Endometrial microvascular endothelial cells (primary cell): ENCODE data around the gene AKAP7. TPM values are rescaled to one million over a fixed set of nuclear protein-coding genes. Genes with fewer than 3 reads are reported as not detected.
"Not testable (repeated sequence)": the region's sequence is repeated elsewhere in the genome, so short reads cannot be mapped to it uniquely, and the experiment has no call there.

Source experiments
- in situ Hi-C: cut with HindIII; loops from 2 replicates; pipeline ENCODE4 v1.10.0; 2017; ENCODE audit warnings: low sequenced_read_pairs, low pct_unique_long_range_greater_than_20kb; ENCODE audit errors: inconsistent ontology term
- total RNA-seq: library from RNA; depleted of rRNA; stranded (reverse); fragments of >200 nt; gene quantifications from one replicate; pipeline ENCODE4 v1.2.3, GENCODE V29; 2015; ENCODE audit errors: inconsistent ontology term

Gene AKAP7
- total RNA-seq, 1 donor from 2014 or later: 4.0 TPM

- in situ Hi-C loops: no loop called here
These were observed 181.4 kb downstream of the AKAP7 start for GRCh38 chr6:131316654-131317053.

DNA sequence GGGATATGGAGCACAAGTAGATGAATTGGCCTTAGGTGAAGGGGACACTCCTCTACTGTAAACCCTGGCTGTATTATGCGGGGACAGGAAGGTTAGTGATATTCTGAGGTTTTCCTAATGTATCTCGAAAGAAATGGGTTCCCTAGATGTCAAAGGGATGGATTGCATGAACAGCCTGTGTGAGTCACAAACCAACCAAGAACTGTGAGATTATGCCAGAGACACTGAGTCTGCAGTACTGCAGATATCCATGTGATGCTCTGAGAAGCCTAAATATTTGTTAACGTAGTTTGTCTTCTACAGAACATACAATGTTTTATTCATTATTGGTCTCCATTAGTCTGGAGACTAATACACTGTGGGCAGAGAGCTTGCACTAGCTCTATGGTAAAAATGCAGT is 182.2 kb downstream of the AKAP7 start:
- in situ Hi-C loops: no loop called here

- in situ Hi-C loops: no loop called here
These were observed 186.3 kb downstream of the AKAP7 start for GRCh38 chr6:131321589-131321988.

DNA sequence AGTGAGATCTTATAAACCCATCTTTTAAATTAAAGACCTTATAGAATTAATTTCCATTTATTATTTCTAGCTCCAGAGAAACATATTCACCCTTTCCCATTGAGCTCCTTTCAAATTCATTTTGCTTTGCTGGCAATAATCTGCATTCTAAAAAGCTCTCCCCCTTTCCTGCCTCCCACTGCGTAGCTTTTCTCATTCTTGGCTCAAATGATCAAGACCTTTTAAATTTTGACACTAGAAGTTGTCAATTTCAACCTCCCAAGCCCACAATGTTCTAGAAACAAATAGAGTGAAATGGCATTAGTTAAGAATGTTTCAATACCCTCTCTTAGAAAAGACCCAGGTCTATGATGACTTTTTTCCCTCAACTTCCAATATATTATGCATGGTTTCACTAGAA is 186.9 kb downstream of the AKAP7 start:
- in situ Hi-C loops: no loop called here

DNA sequence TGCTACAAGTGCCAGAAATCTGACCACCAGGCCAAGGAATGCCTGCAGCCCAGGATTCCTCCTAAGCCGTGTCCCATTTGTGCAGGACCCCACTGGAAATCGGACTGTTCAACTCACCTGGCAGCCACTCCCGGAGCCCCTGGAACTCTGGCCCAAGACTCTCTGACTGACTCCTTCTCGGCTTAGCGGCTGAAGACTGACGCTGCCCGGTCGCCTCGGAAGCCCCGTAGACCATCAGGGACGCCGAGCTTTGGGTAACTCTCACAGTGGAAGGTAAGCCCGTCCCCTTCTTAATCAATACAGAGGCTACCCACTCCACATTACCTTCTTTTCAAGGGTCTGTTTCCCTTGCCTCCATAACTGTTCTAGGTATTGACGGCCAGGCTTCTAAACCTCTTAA is 190.4 kb downstream of the AKAP7 start:
- in situ Hi-C loops: not testable (repeated sequence)

DNA sequence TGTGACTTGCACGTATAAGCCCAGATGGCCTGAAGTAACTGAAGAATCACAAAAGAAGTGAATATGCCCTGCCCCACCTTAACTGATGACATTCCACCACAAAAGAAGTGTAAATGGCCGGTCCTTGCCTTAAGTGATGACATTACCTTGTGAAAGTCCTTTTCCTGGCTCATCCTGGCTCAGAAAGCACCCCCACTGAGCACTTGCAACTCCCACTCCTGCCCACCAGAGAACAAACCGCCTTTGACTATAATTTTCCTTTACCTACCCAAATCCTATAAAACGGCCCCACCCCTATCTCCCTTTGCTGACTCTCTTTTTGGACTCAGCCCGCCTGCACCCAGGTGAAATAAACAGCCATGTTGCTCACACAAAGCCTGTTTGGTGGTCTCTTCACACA is 193.5 kb downstream of the AKAP7 start:
- in situ Hi-C loops: not testable (repeated sequence)

DNA sequence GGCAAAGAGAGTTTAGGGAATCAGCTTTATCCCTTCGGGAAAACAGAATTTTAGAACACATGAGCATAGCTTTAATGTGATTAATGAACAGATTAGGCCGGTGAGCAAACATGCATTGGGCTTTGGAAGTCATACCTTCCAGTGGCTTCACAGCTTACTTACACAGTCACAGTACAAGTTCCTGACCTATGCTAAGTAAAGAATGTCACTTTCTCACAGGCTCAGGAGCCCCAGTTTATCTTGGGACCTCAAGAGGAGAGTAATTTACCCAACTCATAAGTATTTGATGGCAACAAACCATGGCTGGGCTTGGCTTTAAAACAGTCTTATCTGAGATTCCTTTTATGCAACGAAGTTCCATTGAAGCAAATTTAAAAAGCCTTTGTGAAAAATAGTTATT is 195.9 kb downstream of the AKAP7 start:
- in situ Hi-C loops: no loop called here

GRCh38 chr6:131331873-131332781 is 196.9 kb downstream of the AKAP7 start:
- in situ Hi-C loops: no loop called here

Other genes with a start within 250 kb of the AKAP7 start
- 50.5 TPM for gene EPB41L2, start 72.2 kb upstream of the AKAP7 start, total RNA-seq